Astrocyte (in vitro differentiated cells and primary cell): ENCODE results near the gene ACTN4.

Source experiments
- EZH2 ChIP-seq: IDR thresholded peaks from 2 replicates; pipeline ENCODE4 v1.6.1; 2012; ENCODE audit warnings: mild to moderate bottlenecking, low read length, inconsistent platforms; ENCODE audit not compliant: insufficient read depth
- TF ChIP-seq, protein P1 (sequence below): IDR thresholded peaks from 2 replicates; pipeline ENCODE4 v1.5.1; 2011; ENCODE audit warnings: low read depth, mild to moderate bottlenecking, inconsistent platforms, low read length, moderate library complexity; ENCODE audit not compliant: insufficient read depth

- TF ChIP-seq, protein P1, sequence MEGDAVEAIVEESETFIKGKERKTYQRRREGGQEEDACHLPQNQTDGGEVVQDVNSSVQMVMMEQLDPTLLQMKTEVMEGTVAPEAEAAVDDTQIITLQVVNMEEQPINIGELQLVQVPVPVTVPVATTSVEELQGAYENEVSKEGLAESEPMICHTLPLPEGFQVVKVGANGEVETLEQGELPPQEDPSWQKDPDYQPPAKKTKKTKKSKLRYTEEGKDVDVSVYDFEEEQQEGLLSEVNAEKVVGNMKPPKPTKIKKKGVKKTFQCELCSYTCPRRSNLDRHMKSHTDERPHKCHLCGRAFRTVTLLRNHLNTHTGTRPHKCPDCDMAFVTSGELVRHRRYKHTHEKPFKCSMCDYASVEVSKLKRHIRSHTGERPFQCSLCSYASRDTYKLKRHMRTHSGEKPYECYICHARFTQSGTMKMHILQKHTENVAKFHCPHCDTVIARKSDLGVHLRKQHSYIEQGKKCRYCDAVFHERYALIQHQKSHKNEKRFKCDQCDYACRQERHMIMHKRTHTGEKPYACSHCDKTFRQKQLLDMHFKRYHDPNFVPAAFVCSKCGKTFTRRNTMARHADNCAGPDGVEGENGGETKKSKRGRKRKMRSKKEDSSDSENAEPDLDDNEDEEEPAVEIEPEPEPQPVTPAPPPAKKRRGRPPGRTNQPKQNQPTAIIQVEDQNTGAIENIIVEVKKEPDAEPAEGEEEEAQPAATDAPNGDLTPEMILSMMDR = no peak
- no peak for TF ChIP-seq EZH2
Observed at GRCh38 chr19:38650911-38651584, 3.6 kb downstream of the ACTN4 start.
